8988T (cell line): ENCODE results near the gene EIF3A.
A peak's percentile ranks its signal among the peaks of the same experiment; 100 is the strongest.
"Not testable (repeated sequence)": the region's sequence is repeated elsewhere in the genome, so short reads cannot be mapped to it uniquely, and the experiment has no call there.

Experiments used
- DNase-seq: peaks from one replicate; pipeline ENCODE4 v3.0.0; 2011

Gene EIF3A

DNA sequence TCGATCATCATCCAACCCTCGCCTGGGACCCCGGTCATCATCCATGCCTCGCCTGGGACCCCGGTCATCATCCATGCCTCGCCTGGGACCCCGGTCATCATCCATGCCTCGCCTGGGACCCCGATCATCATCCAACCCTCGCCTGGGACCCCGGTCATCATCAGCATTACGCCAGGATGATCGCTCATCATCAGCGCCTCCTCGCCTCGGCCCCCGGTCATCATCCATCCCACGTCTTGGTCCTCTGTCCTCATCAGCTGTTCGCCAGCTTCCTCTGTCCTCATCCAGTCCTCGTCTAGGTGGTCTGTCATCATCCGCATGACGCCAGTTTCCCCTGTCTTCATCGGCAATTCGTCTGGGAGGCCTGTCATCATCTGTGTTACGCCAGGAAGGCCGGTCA is 38.4 kb downstream of the EIF3A start:
- no peak for DNase-seq

DNA sequence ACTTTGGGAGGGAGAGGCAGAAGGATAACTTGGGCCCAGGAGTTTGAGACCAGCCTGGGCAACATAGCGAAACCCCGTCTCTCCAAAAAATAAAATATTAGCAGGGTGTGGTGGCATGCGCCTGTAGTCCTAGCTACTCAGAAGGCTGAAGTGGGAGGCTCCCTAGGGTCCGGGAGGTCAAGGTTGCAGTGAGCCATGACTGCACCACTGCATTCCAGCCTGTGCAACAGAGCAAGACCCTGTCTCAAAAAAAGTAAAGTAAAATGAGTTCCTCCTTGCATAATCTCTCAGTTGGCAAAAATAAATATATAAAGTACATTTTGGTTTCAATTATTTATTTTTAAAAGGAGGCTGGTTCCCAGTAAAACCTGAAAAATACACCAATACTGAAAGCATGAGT is 39.3 kb downstream of the EIF3A start:
- no peak for DNase-seq

DNA sequence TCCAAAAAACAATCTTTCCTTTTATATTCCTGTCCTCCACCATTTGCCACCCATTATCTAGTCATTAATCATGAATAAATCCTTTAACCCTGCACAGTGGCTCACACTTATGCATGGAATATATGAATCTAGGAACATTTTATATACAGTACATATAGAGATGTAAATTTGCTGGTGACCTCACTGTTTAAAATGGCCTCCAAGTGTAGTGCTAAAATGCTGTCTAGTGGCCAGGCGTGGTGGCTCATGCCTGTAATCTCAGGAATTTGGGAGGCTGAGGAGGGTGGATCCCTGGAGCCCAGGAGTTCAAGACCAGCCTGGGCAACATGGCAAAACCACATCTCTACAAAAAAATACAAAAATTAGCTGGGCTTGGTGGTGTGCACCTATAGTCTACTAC is 41.5 kb downstream of the EIF3A start:
- DNase-seq, result no peak

DNA sequence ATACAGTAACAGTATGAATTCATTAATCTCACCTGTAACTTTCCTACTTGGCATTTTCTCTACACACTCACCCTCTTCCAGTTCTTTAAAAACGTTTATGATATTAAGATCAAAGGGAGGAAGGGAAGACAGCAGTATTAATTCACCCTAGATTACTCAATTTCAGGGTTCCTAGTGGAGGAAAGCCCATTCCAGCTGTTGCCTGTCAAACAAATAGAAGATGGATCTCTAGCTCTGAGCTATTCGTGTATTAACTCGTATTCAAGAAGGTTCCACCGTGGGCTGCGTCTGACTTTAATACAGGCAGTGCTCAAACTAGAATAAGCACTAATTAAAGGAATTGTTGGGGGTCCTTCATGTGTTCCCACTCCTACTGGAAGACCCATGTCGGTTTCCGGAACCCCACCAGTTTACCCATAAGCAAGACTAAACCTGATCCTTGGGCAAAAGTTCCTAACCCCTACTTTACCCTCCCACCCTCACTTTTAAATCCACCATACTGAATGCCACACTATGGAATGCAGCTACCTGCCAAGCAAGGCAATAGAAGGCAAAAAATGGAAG is 49.0 kb downstream of the EIF3A start:
- no peak for DNase-seq

DNA sequence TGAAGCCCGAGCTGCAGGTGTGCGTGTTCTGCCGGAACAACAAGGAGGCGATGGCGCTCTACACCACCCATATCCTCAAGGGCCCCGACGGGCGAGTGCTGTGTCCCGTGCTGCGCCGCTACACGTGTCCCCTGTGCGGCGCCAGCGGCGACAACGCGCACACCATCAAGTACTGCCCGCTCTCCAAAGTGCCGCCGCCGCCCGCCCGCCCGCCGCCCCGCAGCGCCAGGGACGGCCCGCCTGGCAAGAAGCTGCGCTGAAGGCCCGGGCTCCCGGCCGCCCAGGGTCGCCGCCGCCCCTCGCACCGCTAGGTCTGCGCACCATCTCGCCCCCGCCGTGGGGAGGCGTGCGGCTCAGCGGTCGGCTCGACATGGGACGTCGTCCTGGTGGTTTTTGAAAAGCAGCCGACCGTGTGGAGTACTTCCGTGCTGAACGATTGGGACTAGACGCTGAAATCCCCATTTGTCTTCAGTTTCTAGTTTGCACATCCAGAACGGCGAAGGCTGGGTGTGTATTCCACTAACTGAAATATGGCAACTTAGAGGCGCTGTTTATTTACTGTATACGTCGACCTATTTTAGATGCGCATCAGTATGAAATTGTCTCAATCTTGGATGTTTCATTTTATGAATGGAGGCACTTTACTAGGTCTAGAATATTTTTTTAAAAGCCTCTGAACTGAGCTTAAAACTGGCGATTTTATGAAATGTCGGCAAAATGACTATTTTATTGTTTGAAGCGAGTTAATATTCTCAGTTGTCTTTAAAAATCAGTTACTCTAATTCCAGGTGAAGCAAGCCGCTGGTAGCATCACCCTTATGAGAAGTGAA is 50.0 kb downstream of the EIF3A start:
- DNase-seq, result peak; percentile 50

DNA sequence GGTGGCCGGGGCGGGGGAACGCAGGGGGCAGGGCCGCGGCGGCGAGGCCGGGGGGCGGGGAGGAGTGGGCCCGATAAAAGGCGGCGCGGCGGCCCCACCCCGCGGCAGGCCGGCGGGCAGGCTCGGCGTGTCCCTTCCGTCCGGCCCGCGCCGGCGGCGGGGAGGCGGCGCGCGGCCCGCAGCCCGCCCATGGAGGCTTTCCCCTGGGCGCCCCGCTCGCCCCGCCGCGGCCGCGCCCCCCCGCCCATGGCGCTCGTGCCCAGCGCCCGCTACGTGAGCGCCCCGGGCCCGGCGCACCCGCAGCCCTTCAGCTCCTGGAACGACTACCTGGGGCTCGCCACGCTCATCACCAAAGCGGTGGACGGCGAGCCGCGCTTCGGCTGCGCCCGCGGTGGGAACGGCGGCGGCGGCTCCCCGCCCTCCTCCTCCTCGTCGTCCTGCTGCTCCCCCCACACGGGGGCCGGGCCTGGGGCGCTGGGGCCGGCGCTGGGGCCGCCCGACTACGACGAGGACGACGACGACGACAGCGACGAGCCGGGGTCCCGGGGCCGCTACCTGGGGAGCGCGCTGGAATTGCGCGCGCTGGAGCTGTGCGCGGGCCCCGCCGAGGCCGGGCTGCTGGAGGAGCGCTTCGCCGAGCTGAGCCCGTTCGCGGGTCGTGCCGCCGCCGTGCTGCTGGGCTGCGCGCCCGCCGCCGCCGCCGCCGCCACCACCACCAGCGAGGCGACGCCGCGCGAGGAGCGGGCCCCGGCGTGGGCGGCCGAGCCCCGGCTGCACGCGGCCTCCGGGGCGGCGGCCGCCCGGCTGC is 50.8 kb downstream of the EIF3A start, which contains the start of gene NANOS1:
Gene NANOS1 (plus strand): TSS at position 102 of the 808 bp plus-strand sequence. CDS start 88 bp downstream, at position 190.
- DNase-seq, result peak; percentile 37

DNA sequence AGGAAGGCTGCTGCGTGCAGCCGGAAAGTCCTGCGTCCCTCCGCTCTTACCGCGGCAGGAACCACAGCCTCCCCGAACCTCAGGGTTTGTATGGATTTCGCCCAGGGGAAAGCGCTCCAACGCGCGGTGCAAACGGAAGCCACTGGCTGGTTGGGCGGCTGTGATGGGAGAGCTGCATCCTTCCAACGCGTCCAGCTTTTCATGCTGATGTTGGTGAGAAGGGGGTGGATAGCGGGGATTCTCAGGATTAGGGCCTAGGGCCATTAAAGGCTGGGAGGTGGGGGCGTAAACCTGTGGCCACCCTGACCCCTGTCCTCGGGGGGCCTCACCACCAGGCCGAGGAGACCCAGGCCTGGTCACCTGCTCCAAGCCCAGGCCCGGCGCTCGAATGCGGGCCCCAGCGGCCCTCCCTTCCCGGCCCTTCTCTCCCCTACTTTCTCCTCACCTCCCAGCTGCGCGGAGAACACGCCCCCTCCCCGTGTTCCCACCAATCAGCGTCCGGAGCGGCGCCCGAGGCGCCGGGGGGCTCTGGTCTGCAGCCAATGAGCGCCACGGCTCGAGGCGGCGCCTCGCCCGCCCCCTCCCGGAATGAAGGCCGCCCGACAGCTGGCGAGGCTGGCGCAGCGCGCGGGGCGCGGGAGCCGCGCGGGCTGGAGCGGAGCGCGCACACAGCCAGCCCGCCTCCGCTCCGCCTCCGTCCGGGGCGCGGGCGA is 51.6 kb downstream of the EIF3A start:
- DNase-seq, result peak; percentile 89

DNA sequence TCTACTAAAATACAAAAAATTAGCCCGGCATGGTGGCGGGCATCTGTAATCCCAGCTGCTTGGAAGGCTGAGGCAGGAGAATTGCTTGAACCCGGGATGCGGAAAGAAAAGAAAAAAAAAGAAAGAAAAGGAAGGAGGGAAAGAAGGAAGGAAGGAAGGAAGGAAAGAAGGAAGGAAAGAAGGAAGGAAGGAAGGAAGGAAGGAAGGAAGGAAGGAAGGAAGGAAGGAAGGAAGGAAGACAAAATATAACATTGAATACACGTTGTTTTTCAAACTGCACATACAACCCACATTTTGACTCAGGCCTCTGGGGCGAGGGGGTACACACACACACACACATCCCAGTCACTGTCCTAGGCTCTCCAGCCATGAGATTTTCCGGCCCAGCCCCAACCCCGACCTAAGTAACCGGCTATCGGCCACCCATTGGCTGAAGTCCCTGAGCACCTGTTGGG is 52.1 kb downstream of the EIF3A start:
- DNase-seq, result not testable (repeated sequence)

DNA sequence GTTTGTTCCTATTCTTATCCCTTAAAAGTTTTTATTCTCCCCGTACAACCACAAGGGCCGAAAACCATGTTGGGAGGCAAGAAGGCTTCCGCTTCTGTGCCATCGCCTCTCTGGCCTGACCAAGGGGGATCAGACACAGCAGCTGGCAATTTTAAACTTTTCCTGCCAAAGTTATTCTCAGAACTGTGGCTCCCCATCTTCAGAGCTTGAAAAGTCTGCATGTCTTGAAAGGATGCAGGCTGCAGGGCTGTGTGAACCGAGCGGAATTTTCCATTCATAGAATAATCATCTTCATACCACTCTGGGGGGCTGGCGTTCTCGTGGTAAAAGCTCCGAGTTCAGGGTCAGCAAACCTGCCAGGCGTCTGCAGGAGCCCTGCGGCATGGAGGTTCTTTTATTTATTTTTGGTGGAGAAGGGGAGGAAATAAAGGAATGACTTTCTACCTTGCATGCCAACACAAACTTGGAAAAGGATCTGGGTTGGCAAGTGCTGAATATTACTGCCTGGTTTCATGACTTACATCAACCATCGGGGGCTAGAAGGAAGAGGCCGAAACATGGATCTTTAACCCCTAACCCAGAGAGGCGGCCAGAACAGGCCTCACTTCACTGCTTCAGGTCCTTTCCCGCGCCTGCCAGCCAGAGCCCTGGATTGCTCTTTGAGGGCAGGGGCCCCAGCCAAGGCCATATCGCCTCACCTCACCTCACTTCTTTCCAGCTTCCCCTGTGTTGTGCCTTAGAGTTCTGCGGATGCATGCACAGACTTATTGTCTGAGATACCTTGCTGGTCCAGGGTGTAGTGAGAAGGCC is 54.1 kb downstream of the EIF3A start:
- no peak for DNase-seq

DNA sequence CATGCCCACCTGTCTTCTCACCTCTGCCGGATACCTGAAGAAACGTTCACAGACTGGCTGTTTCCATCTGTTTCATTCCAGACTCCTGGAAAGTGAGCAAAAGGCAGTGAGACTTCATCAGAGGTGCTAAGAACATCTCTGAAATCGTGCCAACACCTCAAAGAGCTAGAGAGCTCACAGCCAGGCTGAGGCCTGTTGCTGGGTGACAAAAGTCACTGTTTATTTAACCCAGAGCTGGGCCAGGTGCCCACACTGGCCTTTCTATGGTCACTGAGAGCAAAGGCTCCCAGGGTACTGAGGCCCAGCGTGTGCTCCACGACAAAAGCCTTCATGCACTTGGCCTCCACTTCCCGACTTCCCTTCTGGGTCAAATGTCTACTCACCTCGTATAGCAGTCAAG is 54.8 kb downstream of the EIF3A start:
- no peak for DNase-seq

DNA sequence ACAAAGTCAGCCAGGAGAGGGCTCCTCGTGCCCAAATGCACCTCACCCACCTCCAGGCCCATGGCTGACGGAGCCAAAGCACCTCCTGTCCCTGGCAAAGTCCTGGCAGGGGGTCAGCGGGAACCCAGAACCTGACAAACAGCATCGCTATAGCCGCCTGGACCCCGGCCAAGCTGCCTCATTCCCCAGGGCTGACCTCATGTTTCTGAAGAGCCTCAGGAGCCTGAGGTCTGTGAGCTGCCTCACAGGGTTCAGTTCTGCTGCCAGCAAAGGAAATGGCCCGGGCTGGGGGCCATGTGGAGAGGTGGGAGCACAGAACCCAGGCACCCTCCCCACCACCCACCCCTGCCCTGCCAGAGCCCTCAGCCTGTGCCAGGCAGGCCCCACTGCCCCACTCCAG is 55.3 kb downstream of the EIF3A start:
- DNase-seq, result no peak

DNA sequence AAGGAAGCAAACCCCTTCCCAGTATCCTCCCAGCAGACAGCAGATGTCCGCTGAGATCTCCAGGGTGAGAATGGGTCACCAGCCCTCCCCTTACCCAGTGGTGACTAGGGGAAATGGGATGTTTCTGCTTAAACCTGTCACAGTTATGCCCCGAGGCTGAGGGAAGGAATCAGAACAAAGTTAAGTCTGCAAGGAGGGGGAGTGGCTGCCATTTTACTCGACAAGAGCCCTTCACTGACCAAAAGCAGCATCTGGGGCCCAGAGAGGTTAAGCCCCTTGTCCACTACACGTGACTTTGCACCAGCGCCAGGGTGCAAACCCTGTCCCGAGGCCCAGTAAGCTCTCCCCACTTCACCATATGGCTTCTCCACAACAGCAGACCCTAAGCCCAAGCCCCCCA is 55.7 kb downstream of the EIF3A start:
- DNase-seq, result no peak

DNA sequence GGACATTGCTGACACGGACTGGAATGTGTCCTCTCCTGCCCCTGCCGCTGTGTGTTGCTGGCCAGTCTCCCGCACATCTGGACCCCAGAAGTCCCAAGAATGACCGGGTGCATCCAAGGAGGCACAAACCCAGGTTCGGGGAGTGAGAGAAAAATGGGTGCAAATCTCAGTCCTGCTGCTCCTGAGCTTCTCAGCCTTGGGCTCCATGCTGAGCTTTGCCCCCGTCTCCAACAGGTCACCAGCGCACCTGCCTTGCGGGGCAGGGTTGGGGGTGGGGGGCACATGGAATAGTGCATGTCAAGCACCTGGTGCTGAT is 57.1 kb downstream of the EIF3A start:
- DNase-seq, result no peak

DNA sequence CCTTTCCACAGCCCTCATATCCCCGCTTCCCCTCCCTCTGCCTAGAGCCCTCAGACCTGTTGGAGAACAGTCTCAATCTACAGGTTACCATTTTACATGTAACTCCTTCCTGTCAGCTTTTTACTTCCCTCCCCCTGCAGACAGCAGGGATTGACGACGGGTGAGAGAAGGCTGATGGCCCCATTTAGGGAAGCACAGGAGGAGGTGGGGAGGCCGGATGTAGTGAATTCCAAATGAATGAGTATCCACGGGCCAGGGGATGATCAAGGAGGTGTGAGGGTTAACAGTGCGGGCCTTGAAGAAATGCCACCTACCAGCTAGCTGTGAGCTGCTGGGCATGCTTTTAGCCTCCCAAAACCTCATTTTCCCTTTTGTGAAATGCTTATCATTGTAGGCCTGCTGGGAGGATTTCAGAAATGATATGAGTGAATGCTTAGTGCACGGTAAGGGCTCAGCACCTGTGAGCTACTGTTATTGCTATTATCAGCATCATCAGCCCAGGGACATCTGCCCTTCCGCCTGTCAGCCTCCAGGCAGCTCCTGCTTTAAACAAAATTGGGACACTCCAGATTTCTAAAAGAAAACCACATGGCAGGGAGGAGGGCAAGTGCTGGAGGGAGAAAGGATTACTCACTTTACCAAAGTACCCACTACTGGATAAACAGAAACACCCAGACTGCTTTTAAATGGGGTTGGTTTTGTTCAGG is 57.6 kb downstream of the EIF3A start:
- DNase-seq, result peak; percentile 63

DNA sequence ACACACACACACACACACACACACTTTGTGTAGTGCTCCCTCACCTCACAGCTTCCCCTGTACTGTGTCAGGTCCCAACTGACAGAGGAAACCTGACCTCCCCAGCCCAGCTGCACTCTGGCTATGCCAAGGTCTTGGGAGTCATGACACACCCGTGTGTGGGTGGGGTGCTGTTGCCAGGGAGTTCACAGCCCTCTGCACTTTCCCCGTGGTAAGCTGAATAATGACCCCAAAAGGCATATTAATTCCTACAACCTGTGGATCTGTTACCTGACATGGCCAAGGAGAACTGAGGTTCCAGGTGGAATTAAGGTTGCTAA is 60.0 kb downstream of the EIF3A start:
- no peak for DNase-seq

DNA sequence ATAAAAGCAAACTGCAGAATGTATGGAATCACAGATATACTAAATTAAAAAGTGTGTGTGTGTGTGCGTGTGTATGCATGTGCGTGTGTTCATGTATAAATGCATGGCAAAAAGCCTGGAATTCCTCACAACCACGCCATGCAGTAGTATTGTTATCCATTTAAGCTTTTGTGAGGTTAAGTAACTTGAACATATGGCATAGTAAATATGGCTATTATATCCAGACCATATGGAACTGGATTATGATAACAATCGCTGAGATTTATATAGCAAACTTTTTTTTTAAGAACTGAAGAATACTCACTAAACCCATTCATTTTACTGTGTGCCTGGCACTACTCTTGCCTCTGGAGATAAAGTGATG is 73.4 kb downstream of the EIF3A start:
- no peak for DNase-seq

DNA sequence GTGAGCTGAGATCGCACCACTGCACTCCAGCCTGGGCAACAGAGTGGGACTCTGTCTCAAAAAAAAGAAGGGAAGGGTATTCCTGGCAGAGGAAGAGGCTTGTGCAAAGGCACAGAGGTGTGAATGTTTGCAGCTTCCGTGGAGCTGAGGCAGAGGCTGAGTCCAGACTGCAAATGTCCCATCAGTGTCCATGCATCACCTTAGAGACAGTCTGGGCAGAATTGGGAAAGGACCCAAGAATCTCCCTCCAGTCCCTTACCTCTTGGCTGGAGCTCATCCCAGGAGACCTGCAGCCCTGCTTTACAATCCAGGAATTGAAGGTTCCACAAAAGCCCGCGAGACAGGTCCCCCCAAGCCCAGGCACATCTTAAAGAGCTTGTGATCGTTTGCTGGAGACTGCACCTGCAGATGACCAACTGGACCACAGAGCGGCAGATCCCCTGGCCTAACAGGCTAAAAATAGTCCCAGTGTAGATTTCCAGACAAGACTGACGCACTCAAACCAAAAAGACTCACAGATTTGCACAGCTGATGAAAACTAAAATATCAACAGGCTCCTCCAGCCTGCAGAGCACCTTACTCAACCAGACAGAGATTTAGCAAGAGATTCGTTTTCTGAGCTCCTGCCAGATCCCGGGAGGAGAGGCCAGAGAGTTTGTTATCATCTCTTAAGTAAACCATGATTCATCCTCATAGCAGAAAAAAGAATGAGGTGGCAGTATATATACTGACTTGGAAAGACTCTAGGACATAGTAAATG is 74.0 kb downstream of the EIF3A start:
- DNase-seq, result no peak

DNA sequence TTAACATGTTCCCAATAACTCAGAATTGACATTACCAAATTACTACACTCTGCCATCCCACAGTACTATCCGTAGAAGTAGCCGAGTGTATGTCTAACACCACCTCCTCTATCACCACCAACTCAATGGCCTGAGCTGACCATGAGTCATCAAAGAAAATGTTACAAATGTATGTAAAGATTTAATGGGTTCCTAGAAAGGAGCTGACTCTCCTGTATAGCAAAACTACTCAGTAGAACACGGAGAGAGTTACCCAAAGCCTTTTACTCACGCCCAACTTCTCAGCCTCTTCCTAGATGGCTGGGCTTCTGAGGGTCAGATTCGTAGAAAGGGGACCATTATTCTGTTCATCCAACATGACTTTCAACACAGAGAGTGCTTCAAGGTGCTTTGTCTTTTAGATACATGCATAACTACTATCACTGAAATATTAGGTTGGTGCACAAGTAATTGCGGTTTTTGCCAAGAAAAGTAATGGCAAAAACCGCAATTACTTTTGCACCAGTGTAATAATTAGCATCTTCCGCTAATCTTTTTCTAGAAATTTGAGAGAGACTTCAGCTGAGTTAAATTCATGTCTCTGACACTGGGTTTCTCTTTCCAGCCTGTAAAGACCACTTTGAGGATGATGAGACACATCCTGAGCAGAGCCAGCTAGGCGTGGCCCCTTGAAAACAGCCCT is 75.1 kb downstream of the EIF3A start:
- DNase-seq, result no peak

DNA sequence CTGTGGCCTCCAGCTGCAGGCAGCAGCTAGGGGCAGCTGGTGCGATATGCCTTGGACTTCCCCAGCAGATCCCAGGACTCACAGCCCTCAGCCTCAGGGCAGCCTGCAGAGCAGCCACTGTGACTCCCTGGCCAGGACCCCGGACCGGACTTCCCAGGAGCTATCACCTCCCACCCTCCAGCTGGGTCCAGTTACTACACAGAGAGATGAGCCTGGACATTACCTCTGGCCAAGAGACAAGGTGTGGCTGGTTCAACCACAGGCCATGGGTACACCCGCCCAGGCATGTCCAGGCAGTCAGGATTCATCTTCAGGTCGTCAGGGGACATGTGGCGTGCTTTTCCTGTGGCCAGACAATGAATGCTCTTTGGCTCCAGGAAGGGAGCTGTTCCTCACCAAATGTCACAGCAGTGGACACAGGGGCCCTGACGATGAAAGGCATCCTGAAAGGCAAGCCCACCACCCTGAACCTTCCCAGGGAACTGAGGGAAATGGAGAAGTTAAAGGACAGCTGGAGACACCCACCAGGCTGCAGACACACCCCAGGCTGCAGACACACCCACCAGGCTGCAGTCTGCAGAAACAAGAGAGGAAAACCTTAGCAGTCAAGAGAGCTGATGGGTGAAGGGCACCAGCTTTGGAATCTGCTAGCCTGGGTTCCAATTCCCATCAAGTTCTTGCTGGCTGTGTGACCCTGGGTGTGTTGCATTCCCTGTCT is 76.9 kb downstream of the EIF3A start:
- DNase-seq, result no peak
